SK-N-SH (cell line): ENCODE data around the gene PHGDH. TPM values are rescaled to one million over a fixed set of nuclear protein-coding genes. Genes with fewer than 3 reads are reported as not detected.

Experiments used
- CTCF ChIA-PET: fragments of 300-600, 350-600 bp; formaldehyde crosslinking; extraction: SDS; loops from one replicate; lab custom pipeline; 2021; lab: Yijun Ruan, JAX
- POLR2A ChIA-PET: fragments of 350-600 bp; sonication (Branson Sonifier 250); formaldehyde crosslinking; extraction: SDS; loops from one replicate; lab custom pipeline; 2020; ENCODE audit warnings: antibody characterized with exemption, inconsistent platforms; lab: Yijun Ruan, JAX
- DNase-seq: peaks from one replicate; pipeline ENCODE4 v3.0.0; 2012
- H2AFZ ChIP-seq: fragments of 200-600 bp; sonication (generic); 2 replicates; pipeline ENCODE4 v1.8.1; 2016; ENCODE audit warnings: antibody characterized with exemption, mild to moderate bottlenecking, low read depth
- H3F3A ChIP-seq: fragments of 200-600 bp; sonication (generic); replicated peaks from 2 replicates; pipeline ENCODE3; 2016; ENCODE audit warnings: antibody characterized with exemption, mild to moderate bottlenecking; ENCODE audit not compliant: insufficient read depth
- H3K27ac ChIP-seq, 2 experiments: fragments of 200-500 bp in 1 of 2; fragments of 200-600 bp in 1 of 2; sonication (Bioruptor generic) in 1 of 2; sonication (generic), shearing (Covaris generic) in 1 of 2; 2 replicates each; pipeline versions ENCODE4 v1.5.1 to v1.6.1; 2014 to 2016; ENCODE audit warnings: low read depth in 2 of 2, inconsistent platforms in 1 of 2, low read length in 1 of 2, mild to moderate bottlenecking in 1 of 2, mixed read lengths in 1 of 2
- H3K27me3 ChIP-seq: fragments of 200-600 bp; sonication (generic), shearing (Covaris generic); 2 replicates; pipeline ENCODE4 v1.6.1; 2016; ENCODE audit warnings: mixed run types; ENCODE audit not compliant: insufficient read depth
- H3K36me3 ChIP-seq, 2 experiments: fragments of 200-500 bp in 1 of 2; fragments of 200-600 bp in 1 of 2; sonication (Bioruptor generic) in 1 of 2; sonication (generic) in 1 of 2; replicated peaks in 1 of 2; 2 replicates each; pipeline versions ENCODE3 to v1.5.1; 2014 to 2016; ENCODE audit warnings: low read length in 1 of 2, mild to moderate bottlenecking in 1 of 2; ENCODE audit not compliant: insufficient read depth in 2 of 2, control insufficient read depth in 1 of 2
- H3K4me1 ChIP-seq, 2 experiments: fragments of 200-500 bp in 1 of 2; fragments of 200-600 bp in 1 of 2; sonication (Bioruptor generic) in 1 of 2; sonication (generic), shearing (Covaris generic) in 1 of 2; 2 replicates each; pipeline versions ENCODE4 v1.5.1 to v1.6.1; 2014 to 2016; ENCODE audit warnings: low read depth in 1 of 2, low read length in 1 of 2, mixed run types in 1 of 2; ENCODE audit not compliant: insufficient read depth in 2 of 2, control insufficient read depth in 1 of 2
- H3K4me2 ChIP-seq: fragments of 200-600 bp; sonication (generic), shearing (Covaris generic); 2 replicates; pipeline ENCODE4 v1.6.1; 2017; ENCODE audit warnings: mixed run types
- H3K4me3 ChIP-seq, 2 experiments: fragments of 200-500 bp in 1 of 2; fragments of 200-600 bp in 1 of 2; sonication (Bioruptor generic) in 1 of 2; sonication (generic), shearing (Covaris generic) in 1 of 2; 2 replicates each; pipeline versions ENCODE4 v1.5.1 to v1.8.1; 2014 to 2016; ENCODE audit warnings: low read depth in 2 of 2, inconsistent platforms in 1 of 2, low read length in 1 of 2, mild to moderate bottlenecking in 1 of 2, mixed read lengths in 1 of 2, moderate library complexity in 1 of 2
- H3K79me2 ChIP-seq: fragments of 200-600 bp; sonication (generic); 2 replicates; pipeline ENCODE4 v1.8.1; 2017; ENCODE audit warnings: mild to moderate bottlenecking; ENCODE audit not compliant: insufficient read depth
- H3K9ac ChIP-seq: fragments of 200-600 bp; sonication (generic); 2 replicates; pipeline ENCODE4 v1.6.1; 2017; ENCODE audit warnings: mixed run types
- H3K9me2 ChIP-seq: fragments of 200-600 bp; sonication (generic); 2 replicates; pipeline ENCODE4 v1.6.1; 2017; ENCODE audit warnings: mixed run types
- H3K9me3 ChIP-seq: fragments of 200-600 bp; sonication (generic); 2 replicates; pipeline ENCODE4 v1.6.1; 2017; ENCODE audit warnings: mixed run types, mild to moderate bottlenecking, moderate library complexity
- H4K20me1 ChIP-seq: fragments of 200-600 bp; sonication (generic); 2 replicates; pipeline ENCODE4 v1.6.1; 2017; ENCODE audit warnings: mild to moderate bottlenecking, mixed run types; ENCODE audit not compliant: insufficient read depth
- CTCF ChIP-seq: fragments of 200-600 bp; sonication (generic); IDR thresholded peaks from 2 replicates; pipeline ENCODE4 v1.6.1; 2017; ENCODE audit warnings: antibody characterized with exemption, mild to moderate bottlenecking, moderate library complexity
- EZH2phosphoT487 ChIP-seq: fragments of 200-600 bp; sonication (generic); IDR thresholded peaks from 2 replicates; pipeline ENCODE4 v1.6.1; 2017; ENCODE audit warnings: low read depth, mixed run types, mild to moderate bottlenecking, antibody characterized with exemption, moderate library complexity, borderline replicate concordance
- FOXM1 ChIP-seq: IDR thresholded peaks from 2 replicates; pipeline ENCODE4 v1.4.0; 2012; ENCODE audit warnings: low read depth, mild to moderate bottlenecking
- GATA2 ChIP-seq: sonication (generic); formaldehyde crosslinking; IDR thresholded peaks from 2 replicates; pipeline ENCODE4 v1.5.0; 2020; ENCODE audit warnings: mild to moderate bottlenecking, missing genetic modification reagents
- MAX ChIP-seq: IDR thresholded peaks from 2 replicates; pipeline ENCODE4 v1.4.0; 2012; ENCODE audit warnings: low read depth
- MEF2A ChIP-seq: IDR thresholded peaks from 2 replicates; pipeline ENCODE4 v1.4.0; 2012; ENCODE audit warnings: low read depth, borderline replicate concordance
- PBX3 ChIP-seq: IDR thresholded peaks from 2 replicates; pipeline ENCODE4; 2012
- RCOR1 ChIP-seq: fragments of 150-350 bp; IDR thresholded peaks from 2 replicates; pipeline ENCODE4 v1.6.1; 2017; ENCODE audit warnings: antibody characterized with exemption, low read length
- SMC3 ChIP-seq: IDR thresholded peaks from 2 replicates; pipeline ENCODE4 v1.6.1; 2012; ENCODE audit warnings: low read depth, low read length, improper control_type of control experiment
- WGBS: methylation state at CpG from one replicate; pipeline ENCODE4 v1.1.6; 2017; ENCODE audit warnings: low lambda C conversion rate; 5-methylcytosine and 5-hydroxymethylcytosine counted together
- polyA plus RNA-seq, 3 experiments: library from polyadenylated mRNA; depleted of rRNA; stranded (reverse); fragments of >200 nt; gene quantifications; 2 replicates each; pipeline ENCODE4 v1.2.3, GENCODE V29; 2012

The PHGDH gene
- polyA plus RNA-seq, 1 of the 3 experiments (the other 2 are of a cell fraction): 30.2 TPM

- DNase-seq: peak; percentile 52
- TF ChIP-seq GATA2 (CRISPR knock-in tag) (peak; percentile 51), FOXM1 (no peak)
- CTCF ChIA-PET: interaction anchor here (1.1 to 3.1 kb wide), 3 partner anchors 29 to 60 kb away, joined by 3 to 18 read pairs (median 6); no protein-coding TSS in a partner anchor
- WGBS: 9% methylated on average over 5 of the region's 5 CpGs
- H3K36me3 ChIP-seq: no peaks in the 10 kb centered on the region
- H3K9ac ChIP-seq: no peak overlapping the region
- H3K4me1 ChIP-seq: peaks cover 0 to 5% of the 10 kb centered on the region in 2 experiments; a peak in 1 of 4 replicates
- H2AFZ ChIP-seq: peak overlapping the region; percentile 54; the same call in 1 of the 2 replicates
- no peaks in the 10 kb centered on the region for H3K9me3 ChIP-seq
- no peaks in the 10 kb centered on the region for H3F3A ChIP-seq
- POLR2A ChIA-PET: no interaction called here
- no peaks in the 10 kb centered on the region for H3K79me2 ChIP-seq
- peak overlapping the region in 1 of 2 experiments; percentile 43; a peak in 1 of 4 replicates for H3K27ac ChIP-seq
- H3K4me3 ChIP-seq: peak overlapping the region in 1 of 2 experiments; percentile 31; a peak in 2 of 4 replicates
- no peaks in the 10 kb centered on the region for H4K20me1 ChIP-seq
- H3K4me2 ChIP-seq: peak overlapping the region; percentile 38
- H3K27me3 ChIP-seq: peaks cover 4% of the 10 kb centered on the region; the same call in 1 of the 2 replicates
- no peaks in the 10 kb centered on the region for H3K9me2 ChIP-seq
These were observed 68.2 kb downstream of the PHGDH start for GRCh38 chr1:119779869-119780356.

- ChIA-PET CTCF (interaction anchor here (1.7 to 3.1 kb wide), 2 partner anchors 28 to 38 kb away, joined by 6 to 18 read pairs; no protein-coding TSS in a partner anchor), POLR2A (no interaction called here)
- no peaks in the 10 kb centered on the region for H4K20me1 ChIP-seq
- peaks cover 0 to 5% of the 10 kb centered on the region in 2 experiments; a peak in 1 of 4 replicates for H3K4me1 ChIP-seq
- no peak overlapping the region for H2AFZ ChIP-seq
- H3K27me3 ChIP-seq: peaks cover 4% of the 10 kb centered on the region; the same call in 1 of the 2 replicates
- TF ChIP-seq MAX (no peak), FOXM1 (no peak), MEF2A (no peak), SMC3 (no peak), PBX3 (no peak), EZH2phosphoT487 (no peak), RCOR1 (no peak), CTCF (no peak; the same call in 1 of the 2 replicates)
- 80% methylated on average over 11 of the region's 11 CpGs for WGBS
- no peaks in the 10 kb centered on the region for H3K36me3 ChIP-seq
- no peaks in the 10 kb centered on the region for H3K9me2 ChIP-seq
- no peak overlapping the region for H3K4me2 ChIP-seq
- no peak for DNase-seq
- no peak overlapping the region for H3K9ac ChIP-seq
- H3K4me3 ChIP-seq: no peak overlapping the region
- H3F3A ChIP-seq: no peaks in the 10 kb centered on the region
- H3K9me3 ChIP-seq: no peaks in the 10 kb centered on the region
- no peak overlapping the region for H3K27ac ChIP-seq
- H3K79me2 ChIP-seq: no peaks in the 10 kb centered on the region
These were observed 69.9 kb downstream of the PHGDH start for GRCh38 chr1:119781434-119782210.
